Right kidney (tissue), 1 donor: ENCODE data around the gene DAPK1.
"Not testable (repeated sequence)": the region's sequence is repeated elsewhere in the genome, so short reads cannot be mapped to it uniquely, and the experiment has no call there.

Experiments used
- DNase-seq: peaks from one replicate; pipeline ENCODE4 v3.0.0-alpha.2; 2016

The DAPK1 gene

DNA sequence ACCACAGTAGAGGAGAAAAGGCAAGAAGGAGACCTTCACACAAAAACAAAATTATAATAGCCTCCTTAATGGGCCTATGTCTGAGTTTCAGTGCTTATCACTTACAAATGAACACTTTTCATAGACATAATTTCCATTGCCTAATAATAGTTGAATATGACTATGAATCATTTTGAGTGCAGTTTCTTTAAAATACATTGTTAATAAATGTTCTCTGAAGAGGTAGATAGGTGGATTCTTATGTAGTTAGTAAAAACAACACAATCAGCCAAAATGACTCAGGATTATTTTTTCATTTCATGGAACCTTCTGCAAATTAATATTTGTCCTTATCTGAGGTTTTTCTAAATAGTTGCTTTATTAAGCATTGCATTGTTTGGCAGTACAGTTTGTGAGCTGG, 45.6 kb downstream of the DAPK1 start:
- DNase-seq: no peak

DNA sequence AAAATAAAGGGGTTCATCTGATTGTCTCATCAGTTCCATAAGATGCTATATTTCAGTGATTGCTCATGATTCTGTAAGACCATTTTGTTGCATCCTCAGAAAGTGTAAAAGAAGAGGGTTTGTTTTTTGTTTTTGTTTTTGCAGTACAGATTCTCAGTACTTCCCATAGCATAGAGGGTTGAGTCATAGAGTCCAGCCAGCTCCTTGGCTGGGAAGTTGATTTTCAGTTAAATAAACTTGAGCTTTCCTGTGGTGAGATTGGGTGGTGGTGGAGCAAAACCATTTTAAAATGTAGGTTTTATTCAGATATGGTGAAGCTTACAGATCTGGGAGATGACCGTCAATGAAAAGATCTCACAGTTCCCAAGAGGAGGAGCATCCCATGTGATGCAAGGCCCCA, 48.2 kb downstream of the DAPK1 start:
- DNase-seq: no peak

DNA sequence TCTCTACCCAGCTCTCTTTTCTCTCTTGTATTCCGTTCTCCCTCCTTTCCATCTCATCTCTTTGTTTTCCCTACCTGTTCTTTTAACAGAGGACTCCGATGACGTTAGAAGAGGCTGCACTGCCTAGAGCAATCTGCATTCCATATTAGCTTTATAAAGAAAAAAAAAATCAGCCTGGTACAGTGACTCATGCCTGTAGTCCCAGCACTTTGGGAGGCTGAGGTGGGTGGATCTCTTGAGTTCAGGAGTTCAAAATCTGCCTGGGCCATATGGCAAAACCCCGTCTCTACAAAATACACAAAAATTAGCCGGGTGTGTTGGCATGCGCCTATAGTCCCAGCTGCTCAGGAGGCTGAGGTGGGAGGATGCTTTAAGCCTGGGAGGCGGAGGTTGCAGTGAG, 49.0 kb downstream of the DAPK1 start:
- no peak for DNase-seq

DNA sequence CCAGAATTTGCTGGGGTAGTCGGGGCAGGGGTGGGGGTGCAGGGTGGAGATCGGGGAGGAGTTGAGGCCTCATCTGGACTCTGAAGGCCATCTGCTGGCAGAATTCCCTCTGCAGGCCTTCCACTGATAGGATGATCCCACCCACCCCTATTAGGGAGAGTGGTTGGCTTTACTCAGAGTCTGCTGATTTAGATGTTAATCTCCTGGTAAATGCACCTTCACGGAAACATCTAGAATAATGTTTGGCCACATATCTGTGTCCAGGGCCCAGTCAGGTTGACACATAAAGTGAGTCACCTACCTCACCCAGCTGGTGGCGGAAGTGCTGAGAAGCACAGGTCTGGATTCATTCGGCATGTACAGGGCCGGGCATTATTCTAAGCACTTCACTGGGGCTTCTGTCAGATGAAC, 50.0 kb downstream of the DAPK1 start:
- no peak for DNase-seq

DNA sequence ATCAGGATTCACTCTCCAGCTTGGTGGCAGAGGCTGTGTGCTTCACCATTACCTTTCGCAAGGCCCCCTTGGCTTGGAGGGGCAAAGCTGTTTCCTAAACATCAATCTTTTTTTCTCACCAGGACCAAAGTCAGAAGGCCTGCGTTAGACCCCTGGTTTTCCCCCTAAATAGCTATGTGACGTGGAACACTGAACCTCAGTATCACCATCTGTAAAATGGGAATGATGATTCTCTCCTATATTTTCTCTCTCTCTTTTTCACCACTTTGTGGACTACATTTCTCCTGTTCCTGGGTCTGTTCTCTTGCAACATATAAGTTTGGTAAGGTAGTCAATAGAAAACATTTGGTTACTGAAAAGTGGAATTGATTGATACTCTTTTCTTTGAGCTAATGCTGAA, 50.5 kb downstream of the DAPK1 start:
- DNase-seq: no peak

DNA sequence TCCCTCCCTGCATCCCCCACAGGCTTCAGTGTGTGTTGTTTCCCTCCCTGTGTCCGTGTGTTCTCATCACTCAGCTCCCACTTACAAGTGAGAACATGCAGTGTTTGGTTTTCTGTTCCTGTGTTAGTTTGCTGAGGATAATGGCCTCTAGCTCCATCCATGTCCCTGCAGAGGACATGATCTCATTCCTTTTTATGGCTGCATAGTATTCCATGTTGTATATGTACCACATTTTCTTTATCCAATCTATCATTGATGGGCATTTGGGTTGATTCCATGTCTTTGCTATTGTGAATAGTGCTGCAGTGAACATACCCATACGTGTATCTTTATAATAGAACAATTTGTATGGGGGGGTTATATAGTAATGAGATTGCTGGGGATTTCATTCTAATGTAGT, 51.4 kb downstream of the DAPK1 start:
- not testable (repeated sequence) for DNase-seq

DNA sequence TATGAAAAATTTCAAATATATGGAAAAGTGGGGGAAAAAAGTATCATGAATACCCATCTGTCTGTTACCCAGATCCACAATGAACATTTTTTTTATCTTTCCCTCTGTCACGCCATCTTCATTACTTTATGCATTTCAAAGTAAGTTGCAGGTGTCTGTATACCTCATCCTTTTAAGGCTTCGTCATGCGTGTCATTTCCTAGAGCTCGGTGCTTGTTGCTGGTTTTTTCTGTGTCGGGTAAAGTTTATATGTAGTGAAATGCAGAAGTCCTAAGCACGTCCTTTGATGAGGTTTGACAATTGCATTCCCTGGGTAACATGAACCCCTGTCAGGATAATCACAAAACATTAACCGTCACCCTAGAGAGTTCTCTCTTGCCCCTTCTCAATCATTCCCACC, 52.1 kb downstream of the DAPK1 start:
- no peak for DNase-seq

DNA sequence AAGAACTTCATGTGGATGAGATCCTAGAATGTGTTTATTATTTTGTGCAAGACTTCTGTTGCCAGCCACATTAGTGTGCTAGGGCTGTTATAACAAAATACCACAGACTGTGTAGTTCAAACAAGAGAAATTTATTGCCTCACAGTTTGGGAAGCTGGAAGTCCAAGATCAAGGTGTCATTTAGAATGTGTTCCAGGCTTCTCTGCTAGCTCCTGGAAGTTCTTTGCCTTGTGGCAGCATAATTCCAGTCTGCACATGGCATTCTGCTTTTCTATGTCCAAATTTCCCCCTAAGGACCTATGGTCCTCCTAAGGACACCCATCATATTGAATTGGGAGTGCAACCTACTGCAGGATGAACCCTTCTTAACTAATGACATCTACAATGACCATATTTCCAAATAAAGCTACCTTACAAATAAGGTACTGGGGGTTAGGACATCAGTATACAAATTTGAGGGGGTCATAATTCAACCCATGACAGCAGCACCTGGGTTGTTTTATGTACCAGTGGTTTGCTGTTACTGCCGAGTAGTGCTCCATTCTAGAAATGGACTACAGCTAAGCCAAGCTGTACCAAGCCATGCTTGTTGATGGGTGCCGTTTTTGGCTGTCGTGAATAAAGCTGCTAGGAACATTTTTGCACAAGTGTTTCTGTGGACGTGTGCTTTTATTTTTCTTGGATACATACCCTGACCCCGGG, 52.7 kb downstream of the DAPK1 start:
- DNase-seq: no peak

DNA sequence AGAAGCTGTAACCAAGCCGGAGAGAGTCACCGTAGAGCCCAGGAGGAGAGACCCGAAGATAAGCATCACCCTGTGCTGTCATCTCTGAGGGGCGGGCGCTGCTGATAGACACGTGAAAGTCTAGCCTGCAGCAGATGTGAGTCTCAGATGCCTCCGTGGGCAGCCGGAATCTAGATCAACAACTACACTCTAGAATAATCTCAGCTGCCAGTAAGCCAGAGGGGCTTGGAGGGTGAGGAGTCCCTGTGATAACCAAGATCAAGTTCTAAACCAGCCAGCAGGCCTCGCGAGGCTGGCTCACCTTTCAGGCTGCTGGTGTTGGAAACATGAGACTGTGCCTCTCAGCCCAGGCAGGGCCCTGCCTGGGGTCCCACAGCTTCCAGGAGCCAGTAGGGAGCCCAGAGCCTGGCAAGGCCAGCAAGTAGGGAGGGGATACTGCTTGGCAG, 54.1 kb downstream of the DAPK1 start:
- DNase-seq: no peak

DNA sequence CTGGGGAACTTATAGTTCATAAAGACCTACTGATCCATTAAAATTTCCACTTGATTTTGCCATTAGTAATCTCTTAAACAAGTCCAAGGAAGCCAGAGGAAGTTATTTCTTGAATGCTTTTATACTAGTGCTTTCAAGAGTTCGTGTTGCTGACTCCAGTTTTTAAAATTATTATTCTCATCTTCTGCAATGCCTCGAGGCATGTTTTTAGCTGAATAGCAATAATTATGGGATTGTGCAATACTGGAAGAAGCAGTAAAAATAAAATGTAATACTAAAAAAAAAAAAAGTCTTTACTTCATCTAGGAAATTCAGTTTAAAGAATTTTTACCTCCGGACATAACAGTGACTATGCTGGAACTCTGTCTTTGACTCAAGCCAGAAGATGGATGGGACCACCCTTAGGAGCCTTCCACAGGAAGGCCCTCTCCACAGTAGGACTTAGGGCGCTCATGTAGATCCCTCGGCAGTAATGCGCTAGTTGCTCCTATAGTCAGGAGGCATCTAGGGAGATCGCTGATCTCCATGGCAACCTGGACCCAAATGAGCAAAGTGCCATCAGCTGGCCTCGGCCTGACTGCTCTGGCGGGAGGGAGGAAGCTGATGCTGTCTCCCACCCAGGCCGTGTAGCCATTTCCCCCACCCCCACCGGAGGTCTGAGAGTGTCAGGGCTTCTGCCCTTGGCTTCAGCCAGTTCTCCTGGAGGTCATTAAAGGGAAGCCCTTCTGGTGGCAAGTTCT, 56.7 kb downstream of the DAPK1 start:
- no peak for DNase-seq

DNA sequence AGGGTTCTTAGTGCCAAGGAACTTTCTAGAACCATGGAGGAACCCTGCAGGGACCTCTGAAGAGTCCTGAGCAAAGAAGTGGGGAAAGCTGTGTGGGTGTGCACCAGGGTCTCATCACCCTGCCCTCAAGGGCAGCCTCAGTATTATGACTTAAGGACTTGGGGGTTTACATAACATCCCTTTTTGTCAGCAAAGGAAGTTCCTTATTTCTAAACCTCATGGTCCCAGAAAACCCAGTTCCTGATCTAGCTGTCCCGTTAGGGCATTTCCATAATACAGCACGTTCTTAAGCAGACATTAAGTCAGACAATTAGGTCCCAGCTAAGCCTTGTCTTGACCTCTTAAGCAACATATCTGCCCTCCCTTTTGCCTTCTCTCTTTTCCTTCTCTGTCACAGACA, 57.3 kb downstream of the DAPK1 start:
- DNase-seq: no peak

DNA sequence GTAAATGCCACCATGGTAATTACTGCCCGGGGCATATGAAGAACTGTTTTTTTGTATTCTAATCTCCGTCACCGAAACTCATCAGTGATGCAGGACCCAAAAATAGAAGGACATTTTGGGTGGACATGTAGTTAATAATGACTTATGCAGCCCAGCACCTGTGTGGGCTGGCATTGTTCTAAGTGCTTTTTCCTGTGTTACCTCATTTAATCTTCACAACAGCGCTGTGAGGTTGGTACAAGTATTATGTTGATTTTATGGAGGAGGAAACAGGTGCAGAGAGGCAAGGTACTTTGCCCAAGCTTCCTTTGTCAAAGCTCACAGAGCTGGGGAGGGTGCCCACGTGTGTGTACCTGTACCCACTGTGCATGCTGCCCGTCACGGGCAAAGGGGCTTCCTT, 58.4 kb downstream of the DAPK1 start:
- DNase-seq: no peak

DNA sequence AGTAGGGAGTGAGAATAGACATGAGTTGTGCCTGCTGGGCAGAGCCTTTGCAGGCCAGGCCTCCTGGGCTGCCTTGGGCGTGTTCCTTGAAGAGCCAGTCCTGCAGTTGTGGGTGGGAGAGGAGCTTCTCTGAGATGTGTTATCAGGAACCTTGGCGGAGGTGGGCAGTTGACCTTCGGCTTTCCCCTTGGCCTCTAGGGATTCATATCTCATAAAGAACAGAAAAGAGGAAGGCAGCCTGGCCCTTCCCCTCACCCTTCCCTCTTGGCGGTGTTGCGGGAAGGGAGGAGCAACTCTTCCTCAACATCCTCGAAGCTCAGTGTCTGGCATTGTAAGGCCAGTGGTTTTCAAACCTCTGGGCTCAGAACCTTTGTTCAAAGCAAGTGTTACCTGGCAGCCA, 59.2 kb downstream of the DAPK1 start:
- no peak for DNase-seq

DNA sequence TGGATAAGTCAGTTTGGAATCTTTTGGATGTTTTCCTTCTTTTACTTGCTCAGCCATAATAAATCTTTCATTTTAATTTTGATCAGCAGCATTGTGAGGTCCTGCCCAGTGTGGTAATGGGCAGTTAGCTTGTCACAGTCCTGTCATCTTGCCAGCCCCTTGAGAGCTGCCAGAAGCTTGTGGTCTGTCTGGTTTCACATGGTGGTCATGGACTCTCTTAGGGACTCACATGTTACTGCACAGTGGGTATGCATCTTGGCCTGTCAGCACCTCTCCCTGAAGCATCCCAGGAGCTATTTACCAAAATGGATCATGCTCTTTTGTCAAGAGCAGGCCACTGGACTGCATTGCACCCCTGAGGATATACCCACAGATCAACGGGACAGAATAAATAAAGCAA, 60.3 kb downstream of the DAPK1 start:
- DNase-seq: no peak

DNA sequence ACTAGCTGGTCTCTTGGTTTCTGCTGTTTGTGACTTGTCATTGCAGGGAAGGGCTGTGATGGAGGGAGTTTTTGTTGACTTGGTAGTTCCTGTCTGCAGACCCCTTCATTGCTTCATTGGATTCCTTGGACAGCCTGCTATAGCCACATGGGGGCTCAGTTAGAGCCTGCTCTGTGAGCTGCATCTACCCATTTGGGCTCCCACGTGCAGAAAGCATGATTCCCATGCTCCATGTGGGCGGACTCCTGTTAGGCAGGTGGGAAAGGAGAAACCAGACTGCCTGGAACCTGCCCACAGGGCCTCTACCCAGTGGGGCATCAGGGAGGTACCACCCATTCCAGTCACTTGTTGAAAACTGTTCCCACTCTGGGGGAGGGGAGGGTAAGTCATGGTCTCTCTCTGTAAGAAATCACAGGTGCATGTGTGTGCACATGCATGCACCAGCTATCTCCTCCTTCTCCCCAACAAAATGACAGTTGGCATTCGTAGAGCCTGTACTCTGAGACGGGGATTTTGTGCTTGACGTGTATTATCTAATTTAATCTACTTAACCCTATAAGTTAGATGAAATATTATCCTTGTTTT, 61.0 kb downstream of the DAPK1 start:
- DNase-seq: no peak

DNA sequence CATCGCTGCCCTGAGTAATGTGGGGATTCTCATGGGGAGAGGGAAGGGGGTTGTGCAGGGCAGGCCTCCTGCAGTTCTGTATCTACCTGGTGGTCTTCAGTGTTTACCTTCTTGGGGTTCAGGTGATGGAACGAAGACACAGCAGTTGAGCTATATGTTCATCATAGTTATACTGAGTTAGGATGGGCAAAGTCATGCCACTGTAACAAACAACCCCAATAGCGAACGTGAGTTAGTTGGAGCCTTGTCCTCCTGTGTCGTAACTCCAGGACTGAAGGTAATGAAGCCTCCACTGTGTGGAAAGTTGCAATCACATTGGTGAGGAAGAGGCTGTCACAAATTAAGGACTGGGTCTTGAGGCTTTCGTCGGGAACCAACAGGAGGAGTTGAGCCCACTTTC, 64.4 kb downstream of the DAPK1 start:
- no peak for DNase-seq

DNA sequence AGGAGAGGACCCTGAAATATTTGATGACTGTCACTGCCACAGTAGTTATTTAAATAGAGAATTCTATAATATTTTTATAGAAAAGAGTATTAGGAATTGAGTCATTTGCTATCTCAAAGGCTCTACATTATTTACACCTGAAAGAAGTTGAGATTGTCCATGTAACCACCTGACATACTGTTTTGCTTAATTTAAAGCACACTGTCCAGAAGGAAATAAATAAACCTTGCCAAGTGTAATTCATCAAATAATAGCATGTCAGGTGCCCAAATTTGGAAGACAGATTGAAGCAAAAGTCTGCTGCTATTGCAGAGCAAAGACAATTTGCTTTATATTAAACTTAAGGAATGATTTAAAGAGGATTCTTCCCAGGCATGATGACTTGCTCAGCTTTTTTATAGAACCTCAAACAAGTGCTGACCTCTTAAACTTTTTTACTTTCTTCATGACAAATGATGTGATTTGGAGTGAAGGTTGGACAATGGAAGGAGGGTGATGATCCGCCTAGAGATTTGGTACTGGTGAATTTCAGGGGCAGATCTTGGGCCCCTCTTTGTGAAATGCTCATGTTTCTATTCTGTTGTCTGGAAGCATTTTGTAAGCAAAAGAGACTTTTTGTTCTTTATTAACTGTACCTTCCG, 65.0 kb downstream of the DAPK1 start:
- DNase-seq: no peak

DNA sequence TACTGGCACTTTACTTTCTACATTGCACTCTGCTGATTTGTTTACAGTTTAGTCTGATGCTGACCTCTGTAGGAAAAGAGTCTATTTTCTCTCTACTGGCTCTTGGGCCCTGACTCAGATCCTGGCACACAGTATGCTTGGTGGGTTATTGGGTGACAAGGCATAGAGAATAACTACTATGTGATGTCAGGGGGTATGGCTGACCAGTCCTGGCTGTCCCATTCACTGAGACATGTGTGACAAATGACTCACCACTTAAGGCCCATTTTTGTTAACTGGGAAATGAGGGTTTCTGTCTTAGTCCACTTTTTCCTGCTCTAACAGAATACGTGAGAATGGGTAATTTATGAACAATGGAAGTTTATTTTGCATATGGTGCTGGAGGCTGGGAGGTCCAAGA, 66.4 kb downstream of the DAPK1 start:
- no peak for DNase-seq

DNA sequence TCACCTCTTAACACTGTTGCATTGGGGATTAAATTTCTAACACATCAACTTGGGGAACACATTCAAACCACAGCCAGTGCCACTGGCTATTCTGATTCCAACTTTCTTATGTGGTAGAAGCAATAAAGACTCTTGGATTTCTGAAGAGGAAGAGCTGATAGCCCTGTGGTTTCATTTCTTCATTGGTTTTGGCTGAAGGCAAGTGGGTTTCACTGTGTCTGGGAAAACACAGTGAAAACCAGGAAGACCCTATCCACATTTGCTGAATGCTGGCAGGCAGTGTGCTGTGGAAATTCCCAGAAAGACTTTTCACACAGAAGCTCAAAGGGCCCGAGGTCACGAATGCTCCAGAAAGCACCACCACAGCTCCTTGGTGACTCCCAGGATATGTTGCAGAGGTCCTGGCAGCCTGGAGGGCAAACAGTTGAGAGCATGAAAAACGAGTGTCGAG, 67.1 kb downstream of the DAPK1 start:
- DNase-seq: no peak

DNA sequence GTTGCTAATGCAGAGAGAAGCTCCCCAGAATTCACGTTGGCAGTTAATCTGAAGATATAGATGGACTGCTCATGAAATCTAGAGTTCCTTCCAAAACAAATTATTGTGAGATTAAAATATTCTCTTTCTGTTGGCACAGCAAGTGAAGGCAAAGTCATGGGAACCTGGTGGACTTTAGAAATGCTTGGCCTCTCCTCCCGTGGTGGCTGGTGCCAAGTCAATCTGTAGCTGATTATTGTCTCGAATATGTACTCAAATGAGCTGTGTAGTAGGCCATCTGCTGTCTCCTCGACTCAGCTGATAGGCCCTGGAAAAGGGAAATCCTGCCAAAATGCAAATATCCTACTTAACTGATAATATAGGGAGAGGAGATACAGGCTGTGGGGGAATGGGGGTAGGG, 69.3 kb downstream of the DAPK1 start:
- no peak for DNase-seq

DNA sequence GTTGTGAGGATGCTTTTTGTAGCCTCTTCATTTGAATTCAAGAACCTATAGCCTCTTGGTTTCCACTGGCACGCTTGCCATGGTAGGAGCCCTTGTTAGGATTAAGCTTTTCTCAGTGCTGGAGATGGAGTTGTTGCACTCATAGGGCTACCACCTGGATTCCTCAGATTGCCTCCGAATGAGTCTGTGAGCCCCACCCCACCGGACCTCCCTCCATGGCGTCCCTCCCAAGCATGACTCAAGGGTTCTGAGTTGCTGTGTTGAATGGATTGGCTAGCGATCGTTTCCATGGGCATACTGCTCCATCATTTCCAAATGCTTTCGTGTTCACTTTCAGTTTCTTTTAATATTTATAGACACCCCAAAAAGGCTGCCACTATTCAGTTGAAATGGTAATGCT, 69.9 kb downstream of the DAPK1 start:
- DNase-seq: no peak

DNA sequence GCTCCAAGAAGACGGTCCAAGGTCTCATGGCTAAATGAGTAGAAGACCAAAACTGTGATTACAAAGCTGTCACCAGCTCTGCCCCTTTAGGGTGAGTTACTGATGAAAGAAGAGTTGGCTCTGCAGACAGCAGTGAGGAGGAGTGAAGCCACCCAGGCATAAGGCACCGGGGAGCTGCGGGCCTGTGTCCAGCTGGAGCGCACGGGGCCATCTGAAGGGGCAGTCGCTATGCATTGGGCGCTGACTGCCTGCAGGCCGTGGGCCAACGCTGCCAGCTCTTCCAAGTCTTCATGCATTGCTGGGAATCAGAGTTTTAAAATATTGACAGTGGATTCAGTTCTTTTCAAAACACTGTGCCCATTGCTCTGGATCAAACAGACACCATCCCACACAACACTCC, 70.3 kb downstream of the DAPK1 start:
- DNase-seq: no peak

DNA sequence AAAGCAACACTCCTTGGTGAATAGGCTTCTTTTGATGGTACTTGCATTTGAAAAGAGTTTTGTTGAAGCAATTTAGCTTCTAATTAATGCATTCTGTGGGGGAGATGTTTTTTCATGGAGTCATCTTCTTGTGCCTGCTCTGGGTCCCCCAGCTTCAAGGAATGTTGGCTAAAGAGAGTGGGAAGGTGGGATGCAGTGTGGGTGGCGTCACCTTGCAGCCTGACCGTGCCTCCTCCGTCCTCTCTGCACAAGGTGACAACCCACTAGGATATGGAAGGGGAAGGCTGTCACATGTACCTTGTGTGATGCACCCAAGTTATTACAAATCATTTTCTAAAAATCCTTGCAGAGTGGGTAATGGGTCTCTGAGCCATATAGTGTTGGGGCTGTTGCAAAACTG, 70.7 kb downstream of the DAPK1 start:
- no peak for DNase-seq
